Glutamatergic neuron (in vitro differentiated cells): ENCODE data around the gene VPS35L. TPM values are rescaled to one million over a fixed set of nuclear protein-coding genes. Genes with fewer than 3 reads are reported as not detected.

Experiments used
- DNase-seq: peaks from one replicate; pipeline ENCODE4 v3.0.0; 2022
- H3K27ac Mint-ChIP-seq: one replicate; pipeline ENCODE4 v1.8.0; 2020; ENCODE audit warnings: mild to moderate bottlenecking, mixed read lengths, inconsistent platforms; ENCODE audit not compliant: unreplicated experiment
- H3K27me3 Mint-ChIP-seq: one replicate; pipeline ENCODE4 v1.8.0; 2020; ENCODE audit warnings: mild to moderate bottlenecking, moderate library complexity, mixed read lengths, inconsistent platforms; ENCODE audit not compliant: unreplicated experiment
- H3K36me3 Mint-ChIP-seq: one replicate; pipeline ENCODE4 v1.8.0; 2020; ENCODE audit warnings: mild to moderate bottlenecking, mixed read lengths, inconsistent platforms; ENCODE audit not compliant: unreplicated experiment
- H3K4me1 Mint-ChIP-seq: one replicate; pipeline ENCODE4 v1.8.0; 2020; ENCODE audit warnings: mild to moderate bottlenecking, low read depth, mixed read lengths, inconsistent platforms; ENCODE audit not compliant: unreplicated experiment
- H3K4me3 Mint-ChIP-seq: one replicate; pipeline ENCODE4 v1.8.0; 2020; ENCODE audit warnings: mild to moderate bottlenecking, mixed read lengths, inconsistent platforms; ENCODE audit not compliant: unreplicated experiment
- H3K9me3 Mint-ChIP-seq: one replicate; pipeline ENCODE4 v1.8.0; 2020; ENCODE audit warnings: mild to moderate bottlenecking, moderate library complexity, mixed read lengths, inconsistent platforms; ENCODE audit not compliant: unreplicated experiment
- CTCF ChIP-seq: fragments of 200-600 bp; sonication (generic); IDR thresholded peaks from one replicate; pipeline ENCODE4 v1.5.0; 2021; ENCODE audit not compliant: partially characterized antibody, unreplicated experiment
- long read RNA-seq: library from polyadenylated mRNA; unstranded; transcript quantifications from one replicate; pipeline ENCODE4 v2.0.0, GENCODE V29; 2020; ENCODE audit not compliant: unreplicated experiment
- total RNA-seq: library from RNA; stranded (reverse); fragmentation: NEBNext Ultra II Directional; extraction: Animal tissue kit (Norgen Biotek cat#: 25700); gene quantifications from one replicate; pipeline ENCODE4 v1.2.1, GENCODE V29; 2021; ENCODE audit not compliant: unreplicated experiment

Gene VPS35L
- total RNA-seq = 57.1 TPM
- long read RNA-seq, partial matches to known transcripts = 3 of 13 reads
- long read RNA-seq, other reads (novel, unspliced or antisense) = 5 of 13 reads

- H3K27ac Mint-ChIP-seq = peak within 1 kb of the TSS; percentile 95
- no peaks in the 10 kb centered on the region for H3K4me1 Mint-ChIP-seq
- peak; percentile 75 for TF ChIP-seq CTCF
- H3K4me3 Mint-ChIP-seq = peak within 1 kb of the TSS; percentile 91
- H3K36me3 Mint-ChIP-seq = no peaks in the 10 kb centered on the region
- DNase-seq = peak; percentile 99
- peaks cover 3% of the 10 kb centered on the region for H3K27me3 Mint-ChIP-seq
- peaks cover 2% of the 10 kb centered on the region for H3K9me3 Mint-ChIP-seq
These were observed at the start of gene VPS35L for GRCh38 chr16:19555186-19555937. Gene VPS35L (plus strand): TSS chr16:19555703. CDS start chr16:19555730, 27 bp downstream.

- Mint-ChIP-seq H3K27me3 (no peaks in the 10 kb centered on the region), H3K4me1 (no peaks in the 10 kb centered on the region), H3K36me3 (no peaks in the 10 kb centered on the region), H3K4me3 (no peak overlapping the region), H3K27ac (no peak overlapping the region), H3K9me3 (no peaks in the 10 kb centered on the region)
- no peak for DNase-seq
- TF ChIP-seq CTCF = no peak
These were observed 48.5 kb upstream of the VPS35L start for GRCh38 chr16:19506965-19507364.

- Mint-ChIP-seq H3K9me3 (no peaks in the 10 kb centered on the region), H3K27ac (no peak overlapping the region), H3K4me3 (no peak overlapping the region), H3K4me1 (no peaks in the 10 kb centered on the region), H3K27me3 (peaks cover 1% of the 10 kb centered on the region), H3K36me3 (peaks cover 5% of the 10 kb centered on the region)
- no peak for TF ChIP-seq CTCF
- DNase-seq = no peak
These were observed 47.6 kb upstream of the VPS35L start for GRCh38 chr16:19507867-19508266.

- H3K4me1 Mint-ChIP-seq = no peaks in the 10 kb centered on the region
- no peak for DNase-seq
- H3K27ac Mint-ChIP-seq = no peak overlapping the region
- H3K4me3 Mint-ChIP-seq = no peak overlapping the region
- peaks cover 1% of the 10 kb centered on the region for H3K27me3 Mint-ChIP-seq
- H3K9me3 Mint-ChIP-seq = no peaks in the 10 kb centered on the region
- H3K36me3 Mint-ChIP-seq = peaks cover 10% of the 10 kb centered on the region
- no peak for TF ChIP-seq CTCF
These were observed 43.2 kb upstream of the VPS35L start for GRCh38 chr16:19512297-19512696.

GRCh38 chr16:19513377-19514053 is 42.0 kb upstream of the VPS35L start:
- Mint-ChIP-seq H3K4me1 (no peaks in the 10 kb centered on the region), H3K9me3 (no peaks in the 10 kb centered on the region), H3K27ac (no peak overlapping the region), H3K36me3 (peaks cover 10% of the 10 kb centered on the region), H3K27me3 (peaks cover 1% of the 10 kb centered on the region), H3K4me3 (no peak overlapping the region)
- TF ChIP-seq CTCF = no peak
- no peak for DNase-seq
